NCI-H2107 (cell line): ENCODE results near the gene ABCA7.
"Not testable (repeated sequence)": the region's sequence is repeated elsewhere in the genome, so short reads cannot be mapped to it uniquely, and the experiment has no call there.

Experiments
- DNase-seq: peaks from one replicate; lab custom pipeline; 2025; lab: John Stamatoyannopoulos, UW

Gene ABCA7

DNA sequence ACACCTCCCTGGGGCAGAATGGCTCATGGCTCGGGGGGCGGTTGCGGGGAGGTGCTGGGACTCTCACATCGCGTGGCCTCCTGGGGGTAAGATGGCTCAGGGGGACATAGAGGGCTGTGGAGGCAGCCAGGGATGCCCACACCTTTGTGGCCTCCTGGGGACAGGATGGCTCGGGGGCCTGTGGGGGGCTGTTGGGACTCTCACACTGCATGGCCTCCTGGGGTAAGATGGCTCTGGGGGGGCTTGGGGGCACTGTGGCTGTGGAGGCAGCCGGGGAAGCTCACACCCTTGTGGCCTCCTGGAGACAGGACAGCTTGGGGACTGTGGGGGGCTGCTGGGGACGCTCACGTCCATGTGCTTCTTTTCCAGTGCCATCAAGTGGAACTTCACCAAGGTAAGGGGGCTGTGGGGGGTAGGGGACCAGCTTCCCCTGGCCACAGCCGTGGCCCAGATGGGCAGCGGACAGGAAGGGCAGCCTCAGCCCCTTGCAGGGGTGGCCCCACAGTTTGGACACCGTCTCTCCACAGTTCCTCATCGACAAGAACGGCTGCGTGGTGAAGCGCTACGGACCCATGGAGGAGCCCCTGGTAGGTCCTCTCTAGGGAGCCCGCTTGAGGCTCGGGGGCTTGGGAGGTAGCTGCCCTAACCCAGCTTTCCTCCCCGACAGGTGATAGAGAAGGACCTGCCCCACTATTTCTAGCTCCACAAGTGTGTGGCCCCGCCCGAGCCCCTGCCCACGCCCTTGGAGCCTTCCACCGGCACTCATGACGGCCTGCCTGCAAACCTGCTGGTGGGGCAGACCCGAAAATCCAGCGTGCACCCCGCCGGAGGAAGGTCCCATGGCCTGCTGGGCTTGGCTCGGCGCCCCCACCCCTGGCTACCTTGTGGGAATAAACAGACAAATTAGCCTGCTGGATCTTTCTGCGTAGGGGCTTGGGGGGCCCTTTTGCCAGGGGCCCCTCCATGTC lies 66.2 kb downstream of the ABCA7 start:
- DNase-seq = no peak

DNA sequence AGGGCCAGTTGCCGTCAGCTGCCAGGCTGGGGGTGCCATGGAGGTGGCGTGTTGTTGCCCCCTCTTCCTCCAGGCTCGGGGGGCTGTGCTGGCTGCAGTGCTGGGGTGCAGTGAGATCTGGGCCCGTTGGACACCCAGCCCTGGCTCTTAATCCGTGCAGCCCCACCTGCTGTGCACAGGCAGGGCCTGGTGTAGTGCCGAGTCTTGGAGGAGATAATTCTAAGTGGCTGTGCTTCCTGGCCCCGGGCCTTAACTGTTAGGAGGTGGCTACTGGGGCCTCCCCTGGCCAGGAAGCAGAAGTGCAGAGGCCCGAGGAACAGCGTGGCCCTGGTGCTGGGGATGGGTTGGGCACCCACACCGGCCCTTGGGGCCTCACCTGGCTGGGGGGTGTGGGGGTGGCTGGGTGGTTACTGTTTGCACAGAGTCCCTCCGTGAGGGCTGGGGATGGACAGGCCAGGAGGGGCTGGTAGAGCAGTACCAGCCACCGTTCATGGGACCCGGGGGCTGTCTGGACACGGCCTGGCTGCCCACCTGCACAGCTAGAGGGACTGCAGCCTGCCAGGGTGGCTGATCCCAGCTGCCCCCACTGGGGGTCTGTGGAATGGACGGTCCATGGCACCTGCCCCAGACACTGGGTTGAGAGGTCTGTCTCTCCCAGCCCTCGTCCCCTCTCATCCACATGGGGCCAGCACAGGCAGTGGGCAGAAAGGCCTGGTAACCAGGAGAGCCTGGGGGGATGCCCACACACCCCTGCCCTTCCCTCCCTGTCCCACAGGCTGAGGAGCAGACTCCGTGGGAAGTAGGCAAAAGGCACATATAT lies 67.1 kb downstream of the ABCA7 start:
- no peak for DNase-seq

DNA sequence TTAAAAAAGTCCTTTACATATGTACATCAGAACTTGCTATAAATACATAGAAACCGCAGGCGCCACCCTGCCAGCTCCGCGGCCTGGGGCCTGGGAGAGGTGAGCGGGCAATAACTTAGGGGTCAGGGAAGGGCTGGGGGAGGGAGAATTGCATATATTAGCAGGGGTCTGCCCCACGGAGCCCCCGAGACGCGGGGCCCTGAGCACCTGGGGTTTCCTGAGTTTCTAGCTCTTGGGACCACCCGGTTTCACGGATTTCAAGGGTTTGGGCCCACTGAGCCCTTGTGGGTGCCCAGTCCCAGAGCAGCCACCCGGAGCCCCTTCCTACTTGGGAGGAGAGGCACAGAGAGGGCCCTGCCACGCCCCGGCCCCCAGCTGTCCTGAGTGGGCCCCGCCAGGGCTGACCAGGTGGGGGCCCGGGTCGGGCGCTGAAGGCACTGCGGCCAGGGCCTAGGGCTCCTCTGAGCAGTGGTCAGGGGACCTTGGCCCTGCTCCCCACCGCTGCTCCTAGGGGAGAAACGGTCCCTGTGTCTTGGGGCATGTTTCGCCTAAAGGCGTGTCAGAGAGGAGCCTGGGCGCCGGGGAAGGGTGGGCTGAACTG lies 67.9 kb downstream of the ABCA7 start:
- no peak for DNase-seq

DNA sequence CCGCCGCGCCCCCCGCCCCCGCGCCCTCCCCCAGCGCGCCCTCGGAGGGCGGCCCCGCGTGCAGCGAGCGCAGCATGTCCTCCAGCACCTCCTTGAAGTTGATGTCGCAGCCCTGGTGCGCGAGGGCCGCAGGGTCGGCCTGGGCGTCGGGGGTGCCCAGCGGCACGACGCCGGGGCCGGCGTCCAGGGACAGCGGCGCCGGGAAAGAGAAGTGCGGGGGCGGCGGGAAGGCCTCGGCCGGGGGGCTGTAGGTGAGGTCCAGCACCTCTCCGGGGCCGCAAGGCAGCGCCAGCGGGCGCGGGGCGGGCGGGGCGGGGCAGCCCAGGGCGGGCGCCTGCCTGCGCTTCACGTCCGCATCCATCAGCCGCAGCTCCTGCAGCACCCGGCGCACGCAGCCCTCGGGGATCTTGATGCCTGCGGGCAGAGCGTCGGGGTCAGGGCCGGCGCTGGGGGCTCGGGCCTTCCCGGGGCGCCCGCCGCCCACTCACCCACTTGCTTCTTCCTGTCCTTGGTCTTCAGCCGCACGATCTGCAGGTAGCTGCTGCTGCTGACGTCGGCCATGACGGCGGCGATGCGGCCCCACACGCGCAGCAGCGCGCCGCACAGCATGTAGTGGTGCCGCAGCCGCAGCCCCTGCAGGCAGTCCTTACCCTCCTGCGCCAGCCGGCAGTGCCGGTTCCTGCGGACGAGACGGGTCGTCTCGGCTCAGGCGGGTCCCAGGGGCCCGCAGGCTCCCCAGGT lies 68.6 kb downstream of the ABCA7 start:
- no peak for DNase-seq

DNA sequence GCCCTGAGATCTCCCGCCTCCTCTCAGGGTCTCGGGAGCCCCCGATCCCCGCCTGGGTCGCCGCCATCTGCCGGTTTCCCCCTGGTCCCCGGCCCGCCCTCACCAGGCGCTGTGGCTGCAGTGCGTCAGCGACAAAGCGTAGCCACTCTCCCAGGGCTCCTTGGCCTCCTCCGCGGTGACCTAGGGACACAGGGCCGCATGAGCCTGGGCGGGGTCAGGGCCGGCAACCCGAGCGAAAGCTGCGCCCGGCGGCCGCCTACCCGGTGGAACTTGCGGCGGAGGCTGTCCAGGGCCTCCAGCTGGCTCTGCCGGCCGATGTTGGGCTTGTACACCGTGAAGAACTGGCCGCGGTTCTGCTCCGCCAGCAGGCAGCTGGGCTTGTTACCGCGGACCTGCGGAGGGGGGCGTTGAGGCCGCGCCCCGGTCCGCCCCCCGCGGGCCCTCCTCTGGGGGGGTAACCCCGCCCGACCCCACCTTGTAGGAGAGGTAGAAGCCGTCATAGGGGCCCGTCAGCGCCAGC lies 69.2 kb downstream of the ABCA7 start:
- no peak for DNase-seq

DNA sequence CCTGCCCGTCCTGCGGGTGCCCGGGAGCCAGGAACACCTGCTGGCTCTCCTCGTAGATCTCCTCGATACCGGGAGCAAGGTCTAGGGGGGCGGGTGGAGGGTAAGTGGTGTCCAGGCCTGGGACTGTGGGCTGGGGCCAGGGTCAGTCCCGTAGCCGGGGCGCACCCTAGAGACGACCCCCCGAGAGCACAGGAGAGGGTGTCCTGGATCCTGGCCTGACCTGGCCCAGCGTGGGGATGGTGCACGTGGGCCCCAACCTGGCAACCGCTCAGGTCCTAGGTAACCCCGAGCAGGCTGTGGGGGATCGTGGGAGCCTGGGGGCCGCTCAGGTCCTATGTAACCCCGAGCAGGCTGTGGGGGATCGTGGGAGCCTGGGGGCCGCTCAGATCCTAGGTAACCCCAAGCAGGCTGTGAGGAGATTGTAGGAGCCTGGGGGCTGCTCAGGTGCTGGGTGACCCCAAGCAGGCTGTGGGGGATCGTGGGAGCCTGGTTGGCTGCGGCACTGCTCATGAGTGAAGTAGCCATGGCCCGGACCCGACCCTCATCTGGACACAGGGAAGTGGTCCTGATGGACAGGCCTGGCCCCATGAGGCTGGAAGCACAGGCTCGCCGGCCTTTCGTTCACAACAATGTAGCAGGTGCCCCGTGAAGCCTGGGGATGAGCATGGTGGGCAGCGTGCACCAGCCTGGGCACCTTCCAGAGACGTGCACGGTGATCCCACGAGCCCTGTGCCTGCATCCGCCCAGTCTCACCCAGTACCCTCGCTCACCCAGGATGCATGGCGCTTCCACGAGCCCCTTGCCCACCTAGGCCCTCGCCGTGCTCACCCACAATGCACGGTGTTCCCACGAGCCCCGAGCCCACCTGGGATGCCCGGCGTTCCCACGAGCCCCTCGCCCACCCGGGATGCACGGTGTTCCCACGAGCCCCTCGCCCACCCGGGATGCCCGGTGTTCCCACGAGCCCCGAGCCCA lies 70.1 kb downstream of the ABCA7 start:
- no peak for DNase-seq

DNA sequence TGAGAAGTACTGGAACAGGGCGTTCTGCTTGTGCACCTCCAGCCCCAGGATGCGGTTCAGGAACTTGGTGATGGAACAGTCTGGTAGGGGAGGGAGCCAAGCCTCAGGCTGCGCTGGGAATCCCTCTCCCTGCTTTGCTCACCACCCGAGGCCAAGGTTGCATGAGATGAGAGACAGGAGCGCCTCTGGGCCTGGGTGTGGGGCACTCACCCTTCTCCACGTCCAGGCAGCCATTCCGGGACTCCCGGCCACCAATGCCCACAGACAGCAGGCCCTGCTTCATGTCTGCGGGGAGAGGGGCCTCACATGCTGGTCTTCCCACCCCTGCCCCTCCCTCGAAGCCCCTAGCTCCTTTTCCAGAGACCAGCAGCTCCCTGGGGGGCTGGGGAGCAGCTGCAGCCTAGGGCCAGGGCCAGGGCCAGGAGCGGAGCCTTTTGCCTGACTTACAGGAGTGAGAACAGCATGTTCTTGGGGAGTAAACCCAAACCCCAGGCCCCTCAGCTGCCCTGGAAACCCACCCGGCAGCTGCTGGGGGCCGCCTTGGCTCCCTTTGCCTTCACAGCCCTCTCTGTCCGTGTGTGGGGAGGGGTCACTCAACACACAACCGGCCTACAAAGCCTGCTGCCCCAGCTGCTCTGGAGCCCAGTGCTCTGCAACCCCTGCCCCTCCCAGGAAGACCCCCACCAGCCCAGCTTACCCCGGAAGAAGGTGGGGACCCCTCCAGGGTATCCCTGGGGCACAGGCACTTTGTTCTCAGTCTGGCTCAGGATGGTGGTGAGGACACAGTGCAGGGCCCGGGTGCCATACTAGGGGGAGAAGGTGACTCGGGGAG lies 71.1 kb downstream of the ABCA7 start:
- no peak for DNase-seq

DNA sequence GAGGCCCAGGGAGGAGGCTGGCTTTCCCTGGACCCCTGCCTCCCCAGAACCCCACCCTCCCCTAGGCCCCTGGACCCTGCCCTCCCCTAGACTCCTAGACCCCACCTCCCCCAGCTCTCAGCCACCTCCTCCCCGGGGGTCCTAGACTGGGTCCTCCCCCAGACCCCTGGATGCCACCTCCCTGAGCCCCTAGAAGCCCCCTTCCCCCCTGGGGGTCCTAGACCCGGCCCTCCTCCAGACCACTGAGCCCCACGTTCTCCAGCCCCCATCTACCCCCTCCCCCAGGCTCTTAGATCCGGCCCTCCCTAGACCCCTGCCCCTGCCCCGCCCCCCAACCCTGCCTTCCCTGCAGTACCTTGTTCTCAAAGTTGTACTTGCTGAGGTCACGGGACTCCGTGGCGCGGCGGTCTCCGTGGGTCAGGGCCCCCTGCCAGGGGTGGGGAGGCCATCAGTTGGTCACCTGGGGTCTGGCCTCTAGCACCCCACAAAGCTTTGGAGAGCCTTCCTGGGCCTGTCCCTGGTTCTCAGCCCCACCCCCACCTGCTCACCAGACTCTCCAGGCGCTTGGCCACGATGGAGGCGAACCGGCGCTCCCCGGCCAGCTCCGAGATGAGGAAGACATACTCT lies 71.8 kb downstream of the ABCA7 start:
- no peak for DNase-seq

DNA sequence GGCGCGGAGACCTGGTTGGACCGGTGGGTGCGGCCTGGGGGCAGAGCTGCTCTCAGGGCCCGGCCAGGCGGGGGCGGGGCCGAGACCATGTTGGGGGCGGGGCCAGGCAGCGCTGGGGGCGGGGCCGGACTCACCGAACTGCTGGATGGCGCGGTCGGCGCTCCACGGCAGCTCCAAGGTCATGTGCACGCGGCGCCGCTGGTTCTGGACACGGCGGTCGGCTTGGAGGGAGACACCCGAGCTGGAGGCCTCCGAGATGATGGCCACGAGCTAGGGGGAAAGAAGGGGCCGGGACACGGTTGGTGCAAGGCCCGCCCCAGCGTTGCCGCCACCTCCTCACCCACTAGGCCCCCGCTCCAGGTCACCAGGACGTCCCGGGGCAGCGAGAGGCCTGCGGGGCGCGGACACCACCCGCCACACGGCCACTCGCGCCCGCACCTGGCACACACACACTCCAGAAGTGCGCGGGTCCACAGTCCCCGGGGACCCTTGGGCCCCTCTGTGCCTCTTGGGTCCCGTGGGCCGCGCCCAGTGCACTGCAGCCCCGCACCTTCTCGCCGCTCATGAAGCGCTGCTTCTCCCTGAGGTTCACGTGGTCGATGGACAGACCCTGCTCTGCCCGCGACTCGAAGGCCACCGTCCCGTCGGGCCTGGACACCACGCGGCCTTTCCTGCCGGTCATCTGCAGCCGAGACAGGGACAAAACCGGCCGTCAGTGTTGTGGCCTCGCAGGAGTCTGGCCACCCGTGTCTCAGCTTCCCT lies 72.5 kb downstream of the ABCA7 start:
- DNase-seq = no peak

DNA sequence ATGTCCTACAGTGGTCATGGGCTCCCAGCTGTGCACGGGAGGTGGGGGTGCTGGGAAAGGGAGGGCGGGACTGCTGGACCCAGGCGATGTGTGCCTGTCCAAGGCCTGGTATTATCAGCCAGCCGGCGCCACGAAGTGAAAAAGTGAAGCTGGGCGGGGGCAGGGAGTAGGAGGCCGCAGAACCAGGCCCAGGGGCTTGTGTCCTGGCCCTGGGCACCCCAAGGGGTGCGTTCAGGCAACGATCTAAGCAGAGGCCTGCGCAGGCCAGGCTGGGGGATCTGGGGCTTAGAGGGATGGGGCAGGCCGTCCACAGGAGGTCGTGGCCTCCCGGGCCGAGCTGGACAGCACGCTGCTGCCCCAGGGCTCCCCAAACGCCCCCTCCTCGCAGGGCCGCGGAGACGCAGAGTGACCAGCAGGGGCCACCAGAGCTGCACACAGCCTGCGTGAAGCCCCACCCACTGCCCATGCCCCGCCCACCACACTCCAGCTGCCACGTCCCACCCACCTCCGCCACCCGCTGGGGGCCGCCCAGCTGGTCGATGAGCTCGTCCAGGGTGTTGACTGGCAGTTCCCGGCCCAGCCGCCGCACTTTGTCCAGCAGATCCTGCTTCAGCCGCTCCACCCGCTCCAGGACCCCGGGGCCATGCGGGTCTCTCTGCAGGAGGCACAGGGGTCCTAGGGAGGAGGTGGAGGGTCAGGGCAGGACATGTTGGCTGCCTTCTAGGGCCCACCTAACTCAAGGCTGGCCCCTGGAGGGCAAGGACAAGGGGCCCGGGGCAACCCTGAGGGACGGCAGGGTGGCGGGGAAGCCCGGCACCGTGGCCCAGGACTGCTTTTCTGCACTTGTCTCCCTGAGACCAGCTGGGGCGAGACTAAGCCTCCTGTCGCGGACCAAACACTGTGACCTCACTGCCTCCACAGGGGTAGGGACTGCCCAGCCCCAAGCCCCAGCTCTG lies 73.4 kb downstream of the ABCA7 start:
- DNase-seq = peak; percentile 90

DNA sequence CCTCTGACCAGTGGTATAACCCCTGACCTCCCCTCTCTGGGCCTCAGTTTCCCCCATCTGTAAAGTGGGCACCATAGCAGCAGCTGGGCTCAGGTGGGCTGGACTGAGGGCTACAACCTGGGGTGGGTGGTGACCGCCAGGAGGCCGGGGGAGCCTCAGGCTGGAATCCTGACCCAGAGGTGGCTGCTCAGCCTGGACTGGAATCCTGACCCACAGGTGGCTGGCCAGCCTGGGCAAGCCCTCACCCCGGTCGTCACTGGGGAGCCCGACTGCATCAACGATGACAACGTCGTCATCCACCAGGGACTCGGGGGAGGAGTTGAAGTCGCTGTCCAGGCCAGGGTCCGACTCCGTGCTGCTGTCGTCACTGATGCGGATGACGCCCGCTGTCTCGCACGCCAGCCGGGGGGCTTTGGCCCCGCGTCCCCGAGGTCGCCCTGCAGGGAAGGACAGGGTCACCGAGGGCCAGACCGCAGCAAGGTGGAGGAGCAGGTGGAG lies 74.1 kb downstream of the ABCA7 start:
- DNase-seq = no peak

DNA sequence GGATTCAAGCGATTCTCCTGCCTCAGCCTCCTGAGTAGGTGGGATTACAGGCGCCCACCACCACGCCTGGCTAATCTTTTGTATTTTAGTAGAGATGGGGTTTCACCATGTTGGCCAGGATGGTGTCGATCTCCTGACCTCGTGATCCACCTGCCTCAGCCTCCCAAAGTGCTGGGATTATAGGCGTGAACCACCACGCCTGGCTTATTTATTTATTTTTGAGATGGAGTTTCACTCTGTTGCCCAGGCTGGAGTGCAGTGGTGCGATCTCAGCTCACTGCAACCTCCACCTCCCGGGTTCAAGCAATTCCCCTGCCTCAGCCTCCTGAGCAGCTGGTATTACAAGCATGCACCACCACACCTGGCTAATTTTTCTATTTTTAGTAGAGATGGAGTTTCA lies 74.8 kb downstream of the ABCA7 start:
- DNase-seq = not testable (repeated sequence)
